ENCODE results near the gene EPHB1. TPM values are rescaled to one million over a fixed set of nuclear protein-coding genes. Genes with fewer than 3 reads are reported as not detected.

EPHB1 gene
- total RNA-seq: 0.88 and 1.0 TPM in 2 replicates

DNA sequence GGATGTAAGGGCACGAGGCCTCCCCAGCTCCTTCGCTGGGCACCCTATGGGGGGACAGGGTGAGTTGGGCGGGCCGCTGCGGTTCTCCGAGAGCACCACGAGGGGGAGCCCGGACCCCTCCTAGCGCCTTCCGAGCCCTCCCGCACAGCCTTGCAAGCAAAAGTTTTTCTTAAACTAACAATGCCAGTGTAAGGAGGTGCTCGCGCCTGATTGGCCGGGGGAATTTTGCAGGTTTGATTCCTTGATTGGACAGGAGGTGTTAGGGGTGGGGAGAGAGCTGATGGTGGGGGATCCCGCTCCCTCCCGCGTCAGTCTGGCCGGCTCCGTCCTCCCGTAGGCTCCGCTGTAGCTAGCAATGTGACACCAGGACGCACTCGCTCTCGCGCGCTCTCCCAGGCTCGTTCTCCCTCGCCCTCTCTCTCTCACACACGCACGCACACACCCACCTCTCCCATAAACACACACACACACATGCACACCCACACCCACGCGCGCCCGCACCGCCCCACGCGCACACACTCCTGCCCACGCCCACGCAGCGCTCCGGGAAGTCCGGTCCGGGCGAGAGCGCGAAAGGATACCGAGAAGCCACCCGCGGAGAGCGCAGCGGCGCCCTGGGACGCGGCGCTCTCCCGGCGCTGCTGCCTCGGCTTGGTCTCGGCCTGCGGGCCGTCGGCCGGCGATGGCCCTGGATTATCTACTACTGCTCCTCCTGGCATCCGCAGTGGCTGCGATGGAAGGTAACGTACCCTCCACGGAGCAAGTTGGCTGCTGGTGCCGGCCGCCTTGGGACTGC, at the start of gene EPHB1:
TSS of gene EPHB1 (plus strand) at position 311 of the 796 bp plus-strand sequence.

Small RNAs within 50 kb of the gene (small RNA-seq; reads per million reads assigned to genes)
- 0.98 reads per million, percentile 44 among the genes with 10 or more reads in this experiment for gene RNA5SP141 (ENCODE audit: low replicate concordance)
- gene RNU6-1174P (ENCODE audit: low replicate concordance): not detected

Other genes starting within 250 kb of the EPHB1 start
- gene KY, start 144.2 kb upstream of the EPHB1 start, total RNA-seq: 0.43 TPM in 1 of 2 replicates, not detected in the other